ENCODE results near the gene GSG1L. TPM values are rescaled to one million over a fixed set of nuclear protein-coding genes. Genes with fewer than 3 reads are reported as not detected.

Gene GSG1L
- polyA plus RNA-seq, 3 donors, result 0.75 to 0.96 (median 0.77) TPM

GRCh38 chr16:27929818-27930217 is 133.7 kb downstream of the GSG1L start:
- DNase-seq (ENCODE audit: extremely low read depth in 1 of 11, low read depth in 9 of 11, low spot score in 4 of 11), result no peak

GRCh38 chr16:27928542-27928941 is 135.0 kb downstream of the GSG1L start:
- no peak for DNase-seq (ENCODE audit: extremely low read depth in 1 of 11, low read depth in 9 of 11, low spot score in 4 of 11)

- no peak for DNase-seq (ENCODE audit: extremely low read depth in 1 of 11, low read depth in 9 of 11, low spot score in 4 of 11)
Measured at GRCh38 chr16:27927266-27927901, 136.1 kb downstream of the GSG1L start.

- DNase-seq (ENCODE audit: extremely low read depth in 1 of 11, low read depth in 9 of 11, low spot score in 4 of 11), result no peak
Measured at GRCh38 chr16:27925612-27926011, 137.9 kb downstream of the GSG1L start.

- no peak for DNase-seq (ENCODE audit: extremely low read depth in 1 of 11, low read depth in 9 of 11, low spot score in 4 of 11)
Measured at GRCh38 chr16:27924411-27925118, 138.9 kb downstream of the GSG1L start.

GRCh38 chr16:27923751-27924150 is 139.8 kb downstream of the GSG1L start:
- DNase-seq (ENCODE audit: extremely low read depth in 1 of 11, low read depth in 9 of 11, low spot score in 4 of 11), result no peak

- peak in 4 of 11 donors; percentile 3 to 18 (median 10) for DNase-seq (ENCODE audit: extremely low read depth in 1 of 11, low read depth in 9 of 11, low spot score in 4 of 11)
Measured at GRCh38 chr16:27922433-27922832, 141.1 kb downstream of the GSG1L start.

- no peak for DNase-seq (ENCODE audit: extremely low read depth in 1 of 11, low read depth in 9 of 11, low spot score in 4 of 11)
Measured at GRCh38 chr16:27921134-27921533, 142.4 kb downstream of the GSG1L start.

- peak in 3 of 11 donors; percentile 2 to 11 (median 8) for DNase-seq (ENCODE audit: extremely low read depth in 1 of 11, low read depth in 9 of 11, low spot score in 4 of 11)
Measured at GRCh38 chr16:27920391-27920891, 143.1 kb downstream of the GSG1L start.

- no peak for DNase-seq (ENCODE audit: extremely low read depth in 1 of 11, low read depth in 9 of 11, low spot score in 4 of 11)
Measured at GRCh38 chr16:27918755-27919154, 144.8 kb downstream of the GSG1L start.

GRCh38 chr16:27917949-27918348 is 145.6 kb downstream of the GSG1L start:
- DNase-seq (ENCODE audit: extremely low read depth in 1 of 11, low read depth in 9 of 11, low spot score in 4 of 11), result no peak

GRCh38 chr16:27911486-27911885 is 152.0 kb downstream of the GSG1L start:
- DNase-seq (ENCODE audit: extremely low read depth in 1 of 11, low read depth in 9 of 11, low spot score in 4 of 11), result no peak

GRCh38 chr16:27907457-27907972 is 156.0 kb downstream of the GSG1L start:
- no peak for DNase-seq (ENCODE audit: extremely low read depth in 1 of 11, low read depth in 9 of 11, low spot score in 4 of 11)

GRCh38 chr16:27906883-27907282 is 156.6 kb downstream of the GSG1L start:
- DNase-seq (ENCODE audit: extremely low read depth in 1 of 11, low read depth in 9 of 11, low spot score in 4 of 11), result no peak

GRCh38 chr16:27903046-27903655 is 160.4 kb downstream of the GSG1L start:
- no peak for DNase-seq (ENCODE audit: extremely low read depth in 1 of 11, low read depth in 9 of 11, low spot score in 4 of 11)

GRCh38 chr16:27902551-27902950 is 161.0 kb downstream of the GSG1L start:
- DNase-seq (ENCODE audit: extremely low read depth in 1 of 11, low read depth in 9 of 11, low spot score in 4 of 11), result no peak

GRCh38 chr16:27901956-27902355 is 161.6 kb downstream of the GSG1L start:
- no peak for DNase-seq (ENCODE audit: extremely low read depth in 1 of 11, low read depth in 9 of 11, low spot score in 4 of 11)

- DNase-seq (ENCODE audit: extremely low read depth in 1 of 11, low read depth in 9 of 11, low spot score in 4 of 11), result no peak
Measured at GRCh38 chr16:27899736-27900135, 163.8 kb downstream of the GSG1L start.

GRCh38 chr16:27894386-27894785 is 169.1 kb downstream of the GSG1L start:
- DNase-seq (ENCODE audit: extremely low read depth in 1 of 11, low read depth in 9 of 11, low spot score in 4 of 11), result peak in 4 of 11 donors; percentile 2 to 6 (median 3)

GRCh38 chr16:27892879-27893278 is 170.6 kb downstream of the GSG1L start:
- DNase-seq (ENCODE audit: extremely low read depth in 1 of 11, low read depth in 9 of 11, low spot score in 4 of 11), result no peak

All from renal cortex interstitium (tissue), 11 donors.